GM21381 (cell line): ENCODE data around the gene EPHB2.

Source experiments
- ATAC-seq: cut with Tn5 transposase; IDR thresholded peaks from one replicate; pipeline ENCODE4 v1.9.1; 2021; ENCODE audit warnings: mild to moderate bottlenecking, moderate library complexity; ENCODE audit not compliant: unreplicated experiment

Gene EPHB2

GRCh38 chr1:22969304-22969709 is 258.7 kb downstream of the EPHB2 start:
- ATAC-seq: no peak

- ATAC-seq: no peak
Measured at GRCh38 chr1:22970096-22970495, 259.5 kb downstream of the EPHB2 start.
